Lower lobe of right lung (tissue), 2 donors: ENCODE data around the gene VPS18. TPM values are rescaled to one million over a fixed set of nuclear protein-coding genes. Genes with fewer than 3 reads are reported as not detected.

ENCODE experiments used
- ATAC-seq, 2 donors: fragments of 200-7000 bp; cut with Tn5 transposase; one replicate each; pipeline ENCODE4 v1.9.1; 2020 to 2022; ENCODE audit warnings: mild to moderate bottlenecking in 2 of 2, moderate library complexity in 2 of 2
- DNase-seq: peaks from one replicate; pipeline ENCODE4 v3.0.0-alpha.2; 2020
- H3K27ac ChIP-seq: fragments of 200-600 bp; one replicate; pipeline ENCODE4 v1.8.0; 2022
- H3K27me3 ChIP-seq: fragments of 200-600 bp; one replicate; pipeline ENCODE4 v1.8.0; 2022; ENCODE audit warnings: low read depth
- H3K36me3 ChIP-seq: fragments of 200-600 bp; one replicate; pipeline ENCODE4 v1.8.0; 2022; ENCODE audit warnings: mild to moderate bottlenecking
- H3K4me1 ChIP-seq: fragments of 200-600 bp; one replicate; pipeline ENCODE4 v1.8.0; 2022
- H3K4me3 ChIP-seq: fragments of 200-600 bp; one replicate; pipeline ENCODE4 v1.8.0; 2022; ENCODE audit warnings: mild to moderate bottlenecking
- H3K9me3 ChIP-seq: fragments of 200-600 bp; one replicate; pipeline ENCODE4 v1.8.0; 2022
- intact Hi-C: fragments of 100-400 bp; cut with DNase I; formaldehyde crosslinking; loops from one replicate; pipeline ENCODE4 v1.11.0; 2022
- total RNA-seq: library from RNA; stranded (reverse); fragmentation: NEBNext Ultra II Directional; extraction: Animal tissue kit (Norgen Biotek cat#: 25700); gene quantifications from one replicate; pipeline ENCODE4 v1.2.1, GENCODE V29; 2021
- TF ChIP-seq, protein P1 (sequence below): fragments of 200-600 bp; IDR thresholded peaks from one replicate; pipeline ENCODE4 v1.8.0; 2022; ENCODE audit warnings: antibody characterized with exemption, mild to moderate bottlenecking
- donor health status: DM: no; HTN: yes; CAD: no; lungs with severe emphysema.

The VPS18 gene
- total RNA-seq, 1 donor from 2014 or later = 24.0 TPM

DNA sequence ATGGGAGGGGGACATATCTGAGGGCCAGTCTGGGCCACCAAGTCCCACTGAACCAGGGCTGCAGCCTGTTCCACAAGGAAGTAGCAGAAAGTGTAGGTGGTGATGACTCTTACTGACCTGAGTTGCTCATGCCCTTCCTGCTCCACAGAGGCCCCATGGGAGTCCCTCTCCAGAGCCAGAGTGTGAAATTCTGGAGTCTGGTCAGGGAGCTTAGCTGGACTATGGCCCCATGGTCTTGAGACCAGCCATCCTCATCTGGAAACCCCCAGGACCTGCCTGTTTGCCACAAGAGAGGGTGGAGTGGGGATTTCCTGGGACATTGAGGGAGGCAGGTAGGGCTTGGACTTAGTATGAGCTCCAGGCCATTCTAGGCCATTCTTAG, 47.4 kb upstream of the VPS18 start:
- TF ChIP-seq, protein P1, sequence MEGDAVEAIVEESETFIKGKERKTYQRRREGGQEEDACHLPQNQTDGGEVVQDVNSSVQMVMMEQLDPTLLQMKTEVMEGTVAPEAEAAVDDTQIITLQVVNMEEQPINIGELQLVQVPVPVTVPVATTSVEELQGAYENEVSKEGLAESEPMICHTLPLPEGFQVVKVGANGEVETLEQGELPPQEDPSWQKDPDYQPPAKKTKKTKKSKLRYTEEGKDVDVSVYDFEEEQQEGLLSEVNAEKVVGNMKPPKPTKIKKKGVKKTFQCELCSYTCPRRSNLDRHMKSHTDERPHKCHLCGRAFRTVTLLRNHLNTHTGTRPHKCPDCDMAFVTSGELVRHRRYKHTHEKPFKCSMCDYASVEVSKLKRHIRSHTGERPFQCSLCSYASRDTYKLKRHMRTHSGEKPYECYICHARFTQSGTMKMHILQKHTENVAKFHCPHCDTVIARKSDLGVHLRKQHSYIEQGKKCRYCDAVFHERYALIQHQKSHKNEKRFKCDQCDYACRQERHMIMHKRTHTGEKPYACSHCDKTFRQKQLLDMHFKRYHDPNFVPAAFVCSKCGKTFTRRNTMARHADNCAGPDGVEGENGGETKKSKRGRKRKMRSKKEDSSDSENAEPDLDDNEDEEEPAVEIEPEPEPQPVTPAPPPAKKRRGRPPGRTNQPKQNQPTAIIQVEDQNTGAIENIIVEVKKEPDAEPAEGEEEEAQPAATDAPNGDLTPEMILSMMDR = no peak
- DNase-seq (no peak), ATAC-seq (peak in 1 of 2 donors; percentile 1)
- no peaks in the 10 kb centered on the region for H3K9me3 ChIP-seq
- H3K4me3 ChIP-seq = peak overlapping the region; percentile 71
- H3K4me1 ChIP-seq = peaks cover 45% of the 10 kb centered on the region
- peaks cover 13% of the 10 kb centered on the region for H3K36me3 ChIP-seq
- peak overlapping the region; percentile 83 for H3K27ac ChIP-seq
- peaks cover 16% of the 10 kb centered on the region for H3K27me3 ChIP-seq
- intact Hi-C loops = no loop called here

DNA sequence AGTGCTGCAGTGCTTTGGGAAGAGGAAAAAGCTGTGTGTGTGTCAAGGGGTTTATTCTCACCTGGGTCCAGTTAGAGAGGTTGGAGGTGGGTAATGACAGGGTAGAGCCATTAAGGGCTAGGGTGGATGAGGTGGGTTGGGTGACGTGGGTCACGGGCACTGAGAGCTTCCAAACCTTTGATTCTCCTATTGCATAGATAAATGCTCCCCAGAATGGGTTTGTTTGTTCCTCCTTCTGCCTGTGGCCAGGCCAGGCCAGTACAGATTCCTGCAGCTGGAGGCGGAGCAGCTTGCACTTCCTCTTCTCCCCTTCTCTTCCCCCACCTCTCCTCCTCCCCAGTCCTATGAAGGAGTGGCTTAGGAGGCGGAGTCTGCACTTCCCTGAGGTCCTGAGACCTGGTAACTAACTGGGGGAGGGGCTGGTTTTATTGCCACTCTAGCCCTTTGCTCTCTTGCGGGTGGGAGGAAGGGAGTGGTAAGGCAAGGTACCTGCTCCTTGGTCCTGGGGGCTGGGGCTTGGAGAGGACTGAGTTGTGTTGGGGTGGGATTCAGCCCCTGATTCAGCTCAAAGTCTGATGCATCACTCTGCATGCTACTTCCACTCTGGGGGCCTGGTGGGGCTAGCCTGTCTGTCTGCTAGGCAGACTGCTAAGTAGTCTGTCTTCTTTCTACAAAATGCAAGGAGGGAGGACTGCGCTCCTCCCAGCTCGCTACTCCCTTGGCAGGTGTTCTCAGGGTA, 46.9 kb upstream of the VPS18 start:
- Histone ChIP-seq H3K9me3 (no peaks in the 10 kb centered on the region), H3K27ac (peak overlapping the region; percentile 83), H3K4me1 (peaks cover 45% of the 10 kb centered on the region), H3K36me3 (peaks cover 13% of the 10 kb centered on the region), H3K27me3 (peaks cover 16% of the 10 kb centered on the region), H3K4me3 (peak overlapping the region; percentile 71)
- peak; percentile 89 for DNase-seq
- intact Hi-C loops = no loop called here
- TF ChIP-seq, protein P1 = no peak
- ATAC-seq = peak; percentile 76 to 89

DNA sequence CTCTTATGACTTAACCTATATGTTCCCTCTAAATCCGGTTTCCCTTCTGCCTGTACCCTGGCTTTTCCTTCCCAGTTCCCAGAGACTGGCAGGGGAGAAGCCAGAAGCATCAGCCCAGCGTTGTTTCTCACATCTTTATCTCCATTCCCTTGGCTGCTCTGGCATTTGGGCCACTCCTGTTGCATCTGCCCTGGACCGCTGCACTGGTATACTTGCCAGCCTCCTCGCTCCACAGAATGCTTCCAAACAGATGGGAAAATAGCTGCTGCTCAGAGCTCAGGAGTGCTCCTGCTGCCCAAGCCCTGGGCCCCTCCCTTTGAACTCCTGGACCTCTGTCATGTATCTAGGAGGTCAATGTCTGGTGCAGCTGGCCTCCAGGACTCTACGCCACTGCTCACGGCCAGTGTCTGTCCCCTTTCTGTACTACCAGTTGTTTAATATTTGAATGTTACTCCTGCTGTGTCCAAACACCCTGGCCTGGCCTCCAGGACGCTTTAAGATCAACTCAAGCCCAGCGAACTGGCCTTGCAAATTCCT, 43.6 kb upstream of the VPS18 start:
- Histone ChIP-seq H3K4me1 (peaks cover 28% of the 10 kb centered on the region), H3K27me3 (peaks cover 1% of the 10 kb centered on the region), H3K4me3 (no peak overlapping the region), H3K27ac (no peak overlapping the region), H3K9me3 (no peaks in the 10 kb centered on the region), H3K36me3 (peaks cover 42% of the 10 kb centered on the region)
- DNase-seq = no peak
- intact Hi-C loops = no loop called here
- ATAC-seq = no peak
- TF ChIP-seq, protein P1 = no peak

DNA sequence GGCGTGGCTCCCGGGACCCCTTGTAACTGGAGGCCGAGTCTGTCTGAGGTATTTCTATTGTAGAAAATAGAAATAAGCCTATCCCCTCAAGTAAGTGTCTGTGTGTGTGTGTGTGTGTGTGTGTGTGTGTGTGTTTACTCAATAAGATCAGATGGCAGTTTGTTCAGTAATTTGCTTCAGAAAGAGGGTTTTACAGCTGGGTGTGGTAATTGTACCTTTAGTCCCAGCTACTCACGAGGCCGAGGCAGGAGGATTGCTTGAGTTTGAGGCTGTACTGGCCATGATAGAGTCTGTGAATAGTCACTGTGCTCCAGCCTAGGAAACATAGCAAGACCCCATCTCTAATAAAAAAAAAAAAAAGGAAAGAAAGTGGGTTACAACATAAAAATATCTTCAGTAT, 41.7 kb upstream of the VPS18 start:
- H3K36me3 ChIP-seq = peaks cover 59% of the 10 kb centered on the region
- no peak overlapping the region for H3K4me3 ChIP-seq
- intact Hi-C loops = no loop called here
- ATAC-seq (no peak), DNase-seq (no peak)
- H3K27me3 ChIP-seq = no peaks in the 10 kb centered on the region
- no peaks in the 10 kb centered on the region for H3K9me3 ChIP-seq
- H3K27ac ChIP-seq = no peak overlapping the region
- TF ChIP-seq, protein P1 = no peak
- peaks cover 18% of the 10 kb centered on the region for H3K4me1 ChIP-seq

DNA sequence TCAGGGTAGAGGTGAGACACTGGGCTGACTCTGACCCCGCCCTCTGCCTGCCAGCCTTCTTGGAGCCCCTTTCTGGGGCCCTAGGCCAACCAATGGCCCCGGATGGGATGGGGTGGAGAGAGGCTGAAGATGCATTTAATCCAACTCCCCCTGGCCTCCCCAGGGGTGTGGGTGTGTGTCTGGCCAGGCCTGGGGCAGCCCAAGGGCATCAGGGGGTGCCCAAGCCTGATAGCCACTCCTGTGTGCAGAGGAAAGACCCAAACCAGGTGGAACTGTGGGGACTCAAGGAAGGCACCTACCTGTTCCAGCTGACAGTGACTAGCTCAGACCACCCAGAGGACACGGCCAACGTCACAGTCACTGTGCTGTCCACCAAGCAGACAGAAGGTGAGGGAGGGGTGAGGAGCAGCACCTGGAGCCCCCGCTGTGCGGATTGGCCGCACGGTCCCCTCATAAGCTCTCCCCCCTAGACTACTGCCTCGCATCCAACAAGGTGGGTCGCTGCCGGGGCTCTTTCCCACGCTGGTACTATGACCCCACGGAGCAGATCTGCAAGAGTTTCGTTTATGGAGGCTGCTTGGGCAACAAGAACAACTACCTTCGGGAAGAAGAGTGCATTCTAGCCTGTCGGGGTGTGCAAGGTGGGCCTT, 40.9 kb upstream of the VPS18 start:
- H3K27ac ChIP-seq = no peak overlapping the region
- peaks cover 59% of the 10 kb centered on the region for H3K36me3 ChIP-seq
- no peak overlapping the region for H3K4me3 ChIP-seq
- peaks cover 16% of the 10 kb centered on the region for H3K4me1 ChIP-seq
- intact Hi-C loops = no loop called here
- DNase-seq = no peak
- H3K9me3 ChIP-seq = no peaks in the 10 kb centered on the region
- TF ChIP-seq, protein P1 = no peak
- no peaks in the 10 kb centered on the region for H3K27me3 ChIP-seq
- no peak for ATAC-seq
